Upper lobe of left lung (tissue), 6 donors: ENCODE results near the gene KLK6. TPM values are rescaled to one million over a fixed set of nuclear protein-coding genes. Genes with fewer than 3 reads are reported as not detected.

Experiments used
- ATAC-seq, 2 donors: fragments of 200-7000 bp; cut with Tn5 transposase; one replicate each; pipeline ENCODE4 v1.9.1; 2022; ENCODE audit warnings: mild to moderate bottlenecking in 2 of 2, moderate library complexity in 2 of 2; ENCODE audit not compliant: low FRiP score in 2 of 2
- DNase-seq, 2 donors: peaks; one replicate each; pipeline ENCODE4 v3.0.0-alpha.2; 2019 to 2020
- H3K27ac ChIP-seq, 4 donors: fragments of 200-600 bp; sonication (generic); one replicate each; pipeline ENCODE4 v1.5.1; 2016 to 2019
- H3K27me3 ChIP-seq, 4 donors: fragments of 200-600 bp; sonication (generic); one replicate each; pipeline ENCODE4 v1.5.1; 2017 to 2019
- H3K36me3 ChIP-seq, 4 donors: fragments of 200-600 bp; sonication (generic); one replicate each; pipeline ENCODE4 v1.5.1; 2016 to 2019
- H3K4me1 ChIP-seq, 4 donors: fragments of 200-600 bp; sonication (generic); one replicate each; pipeline ENCODE4 v1.5.1; 2018 to 2019
- H3K4me3 ChIP-seq, 4 donors: fragments of 200-600 bp; sonication (generic); one replicate each; pipeline ENCODE4 v1.5.1; 2017 to 2019; ENCODE audit warnings: mild to moderate bottlenecking in 2 of 4, moderate library complexity in 1 of 4
- H3K9me3 ChIP-seq, 4 donors: fragments of 200-600 bp; sonication (generic); one replicate each; pipeline ENCODE4 v1.5.1; 2018 to 2019
- CTCF ChIP-seq, 6 experiments: fragments of 450-650 bp in 4 of 6; fragments of 200-600 bp in 2 of 6; sonication (generic) in 2 of 6; IDR thresholded peaks; one replicate each; pipeline ENCODE4 v1.5.1; 2016 to 2019; ENCODE audit warnings: antibody characterized with exemption in 6 of 6
- EP300 ChIP-seq, 4 donors: sonication (generic); formaldehyde crosslinking; IDR thresholded peaks; one replicate each; pipeline ENCODE4 v1.5.1; 2017; ENCODE audit warnings: antibody characterized with exemption in 4 of 4, control low read depth in 2 of 4
- POLR2A ChIP-seq, 4 donors: fragments of 450-650 bp; IDR thresholded peaks; one replicate each; pipeline ENCODE4 v1.5.1; 2016 to 2017; ENCODE audit warnings: antibody characterized with exemption in 4 of 4, mild to moderate bottlenecking in 2 of 4
- POLR2AphosphoS5 ChIP-seq, 2 donors: sonication (generic); formaldehyde crosslinking; IDR thresholded peaks; one replicate each; pipeline ENCODE4 v1.5.1; 2017; ENCODE audit warnings: antibody characterized with exemption in 2 of 2
- WGBS, 2 donors: methylation state at CpG; one replicate each; pipeline ENCODE4 v1.1.5; 2017 to 2018; 5-methylcytosine and 5-hydroxymethylcytosine counted together
- total RNA-seq, 6 donors: library from RNA; depleted of rRNA in 4 of 6; stranded (reverse); fragments of >200 nt in 4 of 6; gene quantifications; one replicate each; pipeline versions ENCODE4 v1.1.0 to v1.2.1, GENCODE V29; 2016 to 2021
- donor health status: DM: no; HTN: no; CAD: no; lungs with moderate emphysema.
- donor health status: DM: no; HTN: yes; CAD: no; lungs with severe emphysema.

KLK6 gene
- total RNA-seq, 6 donors from 2014 or later, result not detected

GRCh38 chr19:51002542-51003311 lies 33.3 kb upstream of the KLK6 start:
- Histone ChIP-seq H3K4me3 (no peak overlapping the region), H3K27ac (no peak overlapping the region), H3K9me3 (no peaks in the 10 kb centered on the region), H3K4me1 (peaks cover 0 to 6% (median 0%) of the 10 kb centered on the region in 4 donors), H3K36me3 (no peaks in the 10 kb centered on the region), H3K27me3 (peaks cover 0 to 21% (median 3%) of the 10 kb centered on the region in 4 donors)
- 31 to 63% methylated on average over 35 to 39 of the region's 42 CpGs for WGBS, 2 donors
- DNase-seq (peak in 1 of 2 donors; percentile 60), ATAC-seq (peak in 1 of 2 donors; percentile 9)
- TF ChIP-seq POLR2AphosphoS5 (IDR thresholded peaks at IDR 0.05) (no peak), EP300 (IDR thresholded peaks at IDR 0.05) (no peak), POLR2A (IDR thresholded peaks at IDR 0.05) (no peak), CTCF (IDR thresholded peaks at IDR 0.05) (no peak)

GRCh38 chr19:51002089-51002532 lies 32.7 kb upstream of the KLK6 start:
- Histone ChIP-seq H3K36me3 (no peaks in the 10 kb centered on the region), H3K4me1 (peaks cover 0 to 6% (median 0%) of the 10 kb centered on the region in 4 donors), H3K4me3 (no peak overlapping the region), H3K9me3 (no peaks in the 10 kb centered on the region), H3K27ac (no peak overlapping the region), H3K27me3 (peaks cover 0 to 21% (median 3%) of the 10 kb centered on the region in 4 donors)
- WGBS, 2 donors, result 29 to 54% methylated on average over 12 of the region's 12 CpGs
- no peak for ATAC-seq
- no peak for DNase-seq
- TF ChIP-seq CTCF (IDR thresholded peaks at IDR 0.05) (no peak), EP300 (IDR thresholded peaks at IDR 0.05) (no peak), POLR2AphosphoS5 (IDR thresholded peaks at IDR 0.05) (no peak), POLR2A (IDR thresholded peaks at IDR 0.05) (no peak)

GRCh38 chr19:51001515-51001914 lies 32.1 kb upstream of the KLK6 start, which contains the start of gene KLK8:
Gene KLK8, minus strand, starts transcription at chr19:51001604. Its CDS starts 437 bp downstream, at chr19:51001167.
- Histone ChIP-seq H3K36me3 (no peaks in the 10 kb centered on the region), H3K4me1 (peaks cover 0 to 6% (median 0%) of the 10 kb centered on the region in 4 donors), H3K27me3 (peaks cover 0 to 17% (median 3%) of the 10 kb centered on the region in 4 donors), H3K27ac (no peak within 1 kb of the TSS), H3K9me3 (no peaks in the 10 kb centered on the region), H3K4me3 (no peak within 1 kb of the TSS)
- WGBS, 2 donors, result 31 to 33% methylated on average over 7 of the region's 7 CpGs
- no peak for DNase-seq
- TF ChIP-seq POLR2AphosphoS5 (IDR thresholded peaks at IDR 0.05) (no peak), CTCF (IDR thresholded peaks at IDR 0.05) (no peak), POLR2A (IDR thresholded peaks at IDR 0.05) (no peak), EP300 (IDR thresholded peaks at IDR 0.05) (no peak)
- no peak for ATAC-seq

GRCh38 chr19:51000981-51001380 lies 31.6 kb upstream of the KLK6 start:
- Histone ChIP-seq H3K4me1 (peaks cover 0 to 6% (median 0%) of the 10 kb centered on the region in 4 donors), H3K27ac (no peak overlapping the region), H3K4me3 (no peak overlapping the region), H3K27me3 (peaks cover 0 to 15% (median 3%) of the 10 kb centered on the region in 4 donors), H3K9me3 (no peaks in the 10 kb centered on the region), H3K36me3 (no peaks in the 10 kb centered on the region)
- TF ChIP-seq POLR2AphosphoS5 (IDR thresholded peaks at IDR 0.05), result no peak
- no peak for TF ChIP-seq EP300 (IDR thresholded peaks at IDR 0.05)
- TF ChIP-seq CTCF (IDR thresholded peaks at IDR 0.05), result no peak
- no peak for TF ChIP-seq POLR2A (IDR thresholded peaks at IDR 0.05)
- ATAC-seq (no peak), DNase-seq (no peak)
- 25 to 51% methylated on average over 13 to 16 of the region's 16 CpGs for WGBS, 2 donors
